ENCODE measurements around the gene CDK1. TPM values are rescaled to one million over a fixed set of nuclear protein-coding genes. Genes with fewer than 3 reads are reported as not detected.

Gene CDK1
- total RNA-seq, 1 experiment from 2014 or later = 199 TPM

- H3K4me3 Mint-ChIP-seq (ENCODE audit: unreplicated experiment) = no peak overlapping the region
- Histone ChIP-seq H3K27me3 (replicated peaks; ENCODE audit: control insufficient read depth, insufficient read depth, low read length) (no peaks in the 10 kb centered on the region), H3K9me3 (no peaks in the 10 kb centered on the region), H3K36me3 (ENCODE audit: control insufficient read depth, insufficient read depth, low read length) (no peaks in the 10 kb centered on the region), H3K4me3 (ENCODE audit: low read depth, low read length) (no peak overlapping the region), H3K4me1 (peaks cover 31% of the 10 kb centered on the region)
- TF ChIP-seq CTCF (IDR thresholded peaks at IDR 0.05; ENCODE audit: insufficient read depth in 1 of 2, low read depth in 1 of 2, low read length in 1 of 2, severe bottlenecking in 1 of 2, unreplicated experiment in 1 of 2) = no peak
- H3K27me3 Mint-ChIP-seq (ENCODE audit: insufficient read depth, unreplicated experiment) = no peaks in the 10 kb centered on the region
- no peak overlapping the region for H3K27ac Mint-ChIP-seq (ENCODE audit: unreplicated experiment)
- DNase-seq = no peak
- peaks cover 12% of the 10 kb centered on the region for H3K4me1 Mint-ChIP-seq (ENCODE audit: low read depth, unreplicated experiment)
- no peaks in the 10 kb centered on the region for H3K36me3 Mint-ChIP-seq (ENCODE audit: insufficient read depth, unreplicated experiment)
- no TSS peak for BruUV-seq (replicated peaks)
- ChIA-PET POLR2A (no interaction called here), CTCF (no interaction called here)
- intact Hi-C loops (cut with micrococcal nuclease; ENCODE audit: unreplicated experiment) = no loop called here
- no peaks in the 10 kb centered on the region for H3K9me3 Mint-ChIP-seq (ENCODE audit: unreplicated experiment)
Measured at GRCh38 chr10:60735244-60735643, 43.0 kb upstream of the CDK1 start.

DNA sequence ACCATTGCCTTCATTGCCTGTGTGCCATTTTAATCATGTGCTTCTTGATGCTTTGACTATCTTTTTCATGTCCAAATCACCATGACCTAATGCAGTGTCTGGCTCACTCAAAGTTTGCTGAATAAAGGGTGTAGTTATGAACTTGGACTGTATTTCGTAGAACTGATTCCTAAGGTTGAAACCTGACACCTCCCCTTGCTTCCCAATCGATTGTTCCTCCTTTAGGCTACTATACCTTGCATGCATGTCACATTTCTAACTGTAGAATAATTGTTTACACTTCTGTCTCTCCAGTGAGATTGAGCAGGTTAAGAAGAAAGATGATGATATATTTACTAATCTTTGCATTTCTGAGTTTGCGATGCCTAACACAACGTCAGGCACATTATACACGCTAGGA lies 41.0 kb upstream of the CDK1 start:
- intact Hi-C loops (cut with micrococcal nuclease; ENCODE audit: unreplicated experiment) = no loop called here
- Mint-ChIP-seq H3K27me3 (ENCODE audit: insufficient read depth, unreplicated experiment) (no peaks in the 10 kb centered on the region), H3K27ac (ENCODE audit: unreplicated experiment) (no peak overlapping the region), H3K9me3 (ENCODE audit: unreplicated experiment) (no peaks in the 10 kb centered on the region), H3K4me1 (ENCODE audit: low read depth, unreplicated experiment) (peaks cover 3% of the 10 kb centered on the region), H3K36me3 (ENCODE audit: insufficient read depth, unreplicated experiment) (no peaks in the 10 kb centered on the region), H3K4me3 (ENCODE audit: unreplicated experiment) (no peak overlapping the region)
- Histone ChIP-seq H3K9me3 (no peaks in the 10 kb centered on the region), H3K36me3 (ENCODE audit: control insufficient read depth, insufficient read depth, low read length) (no peaks in the 10 kb centered on the region), H3K4me3 (ENCODE audit: low read depth, low read length) (no peak overlapping the region), H3K27me3 (replicated peaks; ENCODE audit: control insufficient read depth, insufficient read depth, low read length) (no peaks in the 10 kb centered on the region), H3K4me1 (peaks cover 23% of the 10 kb centered on the region)
- TF ChIP-seq CTCF (IDR thresholded peaks at IDR 0.05; ENCODE audit: insufficient read depth in 1 of 2, low read depth in 1 of 2, low read length in 1 of 2, severe bottlenecking in 1 of 2, unreplicated experiment in 1 of 2) = no peak
- ChIA-PET CTCF (no interaction called here), POLR2A (no interaction called here)
- no peak for DNase-seq
- BruUV-seq (replicated peaks) = no TSS peak

- no peak overlapping the region for H3K27ac Mint-ChIP-seq (ENCODE audit: unreplicated experiment)
- BruUV-seq (replicated peaks) = no TSS peak
- intact Hi-C loops (cut with micrococcal nuclease; ENCODE audit: unreplicated experiment) = no loop called here
- no peak for DNase-seq
- no peaks in the 10 kb centered on the region for H3K4me1 Mint-ChIP-seq (ENCODE audit: low read depth, unreplicated experiment)
- ChIA-PET POLR2A (no interaction called here), CTCF (no interaction called here)
- H3K36me3 Mint-ChIP-seq (ENCODE audit: insufficient read depth, unreplicated experiment) = no peaks in the 10 kb centered on the region
- no peaks in the 10 kb centered on the region for H3K27me3 ChIP-seq (replicated peaks; ENCODE audit: control insufficient read depth, insufficient read depth, low read length)
- H3K27me3 Mint-ChIP-seq (ENCODE audit: insufficient read depth, unreplicated experiment) = no peaks in the 10 kb centered on the region
- H3K9me3 ChIP-seq = no peaks in the 10 kb centered on the region
- no peak overlapping the region for H3K4me3 Mint-ChIP-seq (ENCODE audit: unreplicated experiment)
- peaks cover 14% of the 10 kb centered on the region for H3K4me1 ChIP-seq
- H3K9me3 Mint-ChIP-seq (ENCODE audit: unreplicated experiment) = no peaks in the 10 kb centered on the region
- no peaks in the 10 kb centered on the region for H3K36me3 ChIP-seq (ENCODE audit: control insufficient read depth, insufficient read depth, low read length)
- H3K4me3 ChIP-seq (ENCODE audit: low read depth, low read length) = no peak overlapping the region
- no peak for TF ChIP-seq CTCF (IDR thresholded peaks at IDR 0.05; ENCODE audit: insufficient read depth in 1 of 2, low read depth in 1 of 2, low read length in 1 of 2, severe bottlenecking in 1 of 2, unreplicated experiment in 1 of 2)
Measured at GRCh38 chr10:60739558-60739957, 38.7 kb upstream of the CDK1 start.
